GM12865 (cell line): ENCODE data around the gene DGKZ.
"Not testable (repeated sequence)": the region's sequence is repeated elsewhere in the genome, so short reads cannot be mapped to it uniquely, and the experiment has no call there.

Source experiments
- DNase-seq: peaks from one replicate; pipeline ENCODE4 v3.0.0; 2010; ENCODE audit warnings: low read depth
- H3K4me3 ChIP-seq: 2 replicates; pipeline ENCODE4 v1.5.1; 2011; ENCODE audit warnings: mild to moderate bottlenecking, low read depth, low read length, control low read depth
- CTCF ChIP-seq: IDR thresholded peaks from 2 replicates; pipeline ENCODE4 v1.5.1; 2011; ENCODE audit warnings: low read length, control low read depth, low read depth, inconsistent platforms; ENCODE audit not compliant: insufficient read depth; ENCODE audit errors: missing control alignments

The DGKZ gene

GRCh38 chr11:46369458-46370152, 22.3 kb downstream of the DGKZ start:
- H3K4me3 ChIP-seq, result no peak overlapping the region
- DNase-seq, result peak; percentile 70
- TF ChIP-seq CTCF, result peak; percentile 92

GRCh38 chr11:46370253-46370652, 23.0 kb downstream of the DGKZ start:
- no peak overlapping the region for H3K4me3 ChIP-seq
- no peak for TF ChIP-seq CTCF
- no peak for DNase-seq

- H3K4me3 ChIP-seq, DNase-seq: not testable (repeated sequence)
Observed at GRCh38 chr11:46371262-46371661, 24.0 kb downstream of the DGKZ start.

- DNase-seq, result no peak
- TF ChIP-seq CTCF, result no peak
- no peak overlapping the region for H3K4me3 ChIP-seq
Observed at GRCh38 chr11:46372086-46372485, 24.8 kb downstream of the DGKZ start.

GRCh38 chr11:46372501-46372900, 25.2 kb downstream of the DGKZ start:
- H3K4me3 ChIP-seq, DNase-seq: not testable (repeated sequence)

GRCh38 chr11:46373787-46374740, 26.8 kb downstream of the DGKZ start:
- no peak overlapping the region for H3K4me3 ChIP-seq
- DNase-seq, result no peak
- no peak for TF ChIP-seq CTCF

GRCh38 chr11:46374815-46375214, 27.6 kb downstream of the DGKZ start:
- DNase-seq, result no peak
- no peak for TF ChIP-seq CTCF

More at GRCh38 chr11:46374815-46375214, 27.6 kb downstream of the DGKZ start:
- H3K4me3 ChIP-seq, result no peak overlapping the region
